Sigmoid colon (tissue), 7 donors: ENCODE results near the gene TAX1BP3. TPM values are rescaled to one million over a fixed set of nuclear protein-coding genes. Genes with fewer than 3 reads are reported as not detected.

ENCODE experiments used
- DNase-seq: peaks from one replicate; pipeline ENCODE4 v3.0.0-alpha.2; 2019
- H3K27ac ChIP-seq, 4 donors: fragments of 200-600 bp; sonication (generic); one replicate each; pipeline ENCODE4 v1.5.1; 2016 to 2019; ENCODE audit warnings: mild to moderate bottlenecking in 1 of 4
- H3K27me3 ChIP-seq, 3 donors: fragments of 200-600 bp; sonication (generic); one replicate each; pipeline ENCODE4 v1.5.1; 2019; ENCODE audit warnings: mild to moderate bottlenecking in 1 of 3
- H3K36me3 ChIP-seq, 4 donors: fragments of 200-600 bp; sonication (generic); one replicate each; pipeline ENCODE4 v1.5.1; 2016 to 2019
- H3K4me1 ChIP-seq, 4 donors: fragments of 200-600 bp; sonication (generic); one replicate each; pipeline ENCODE4 v1.5.1; 2017 to 2019
- H3K4me3 ChIP-seq, 4 donors: fragments of 200-600 bp; sonication (generic); one replicate each; pipeline ENCODE4 v1.5.1; 2017 to 2019; ENCODE audit warnings: mild to moderate bottlenecking in 2 of 4, moderate library complexity in 1 of 4
- H3K9me3 ChIP-seq, 4 donors: fragments of 200-600 bp in 3 of 4; sonication (generic) in 3 of 4; one replicate each; pipeline versions ENCODE4 v1.5.1 to v1.6.1; 2013 to 2019
- CTCF ChIP-seq, 4 experiments: fragments of 450-650 bp in 3 of 4; fragments of 200-600 bp in 1 of 4; IDR thresholded peaks; one replicate each; pipeline ENCODE4 v1.5.1; 2016 to 2019; ENCODE audit warnings: antibody characterized with exemption in 4 of 4, mild to moderate bottlenecking in 3 of 4, moderate library complexity in 2 of 4
- EP300 ChIP-seq, 4 donors: sonication (generic); formaldehyde crosslinking; IDR thresholded peaks; one replicate each; pipeline ENCODE4 v1.6.1; 2017; ENCODE audit warnings: antibody characterized with exemption in 4 of 4
- POLR2A ChIP-seq, 2 donors: fragments of 450-650 bp; IDR thresholded peaks; one replicate each; pipeline ENCODE4 v1.6.1; 2016; ENCODE audit warnings: antibody characterized with exemption in 2 of 2, mild to moderate bottlenecking in 2 of 2, moderate library complexity in 2 of 2
- POLR2AphosphoS5 ChIP-seq, 4 donors: sonication (generic); formaldehyde crosslinking; IDR thresholded peaks; one replicate each; pipeline ENCODE4 v1.6.1; 2017; ENCODE audit warnings: antibody characterized with exemption in 4 of 4
- WGBS, 2 donors: extraction: QIAGEN DNeasy Blood & Tissue Kit; methylation state at CpG; one replicate each; pipeline ENCODE4 v1.1.7; 2013; 5-methylcytosine and 5-hydroxymethylcytosine counted together
- intact Hi-C: fragments of 100-400 bp; cut with DNase I; formaldehyde crosslinking; loops from one replicate; pipeline ENCODE4 v1.15.1; 2023
- polyA plus RNA-seq, 3 donors: library from polyadenylated mRNA; stranded (reverse); fragments of 200-250 nt; gene quantifications; one replicate each; pipeline ENCODE4 v1.2.3, GENCODE V29; 2013
- total RNA-seq, 4 donors: library from RNA; depleted of rRNA; stranded (reverse); fragments of >200 nt; gene quantifications; one replicate each; pipeline ENCODE4 v1.1.0, GENCODE V29; 2016
- donor health status: healthy with polysubstance abuse.
- donor health status: Bipolar disorder and iron deficiency.
- donor health status: healthy.

TAX1BP3 gene
- total and polyA plus RNA-seq, 7 donors = 58.1 to 363 (median 92.0) TPM

- TF ChIP-seq EP300 (IDR thresholded peaks at IDR 0.05) (no peak), POLR2AphosphoS5 (IDR thresholded peaks at IDR 0.05) (peak; percentile 12 to 67 (median 48)), CTCF (IDR thresholded peaks at IDR 0.05) (no peak), POLR2A (IDR thresholded peaks at IDR 0.05) (peak in 1 of 2 donors; percentile 19)
- Histone ChIP-seq H3K27me3 (no peaks in the 10 kb centered on the region), H3K4me3 (peak overlapping the region; percentile 91 to 97 (median 96)), H3K9me3 (no peaks in the 10 kb centered on the region), H3K27ac (peak overlapping the region; percentile 94 to 98 (median 98)), H3K36me3 (peaks cover 0 to 21% (median 18%) of the 10 kb centered on the region in 4 donors), H3K4me1 (peaks cover 0 to 43% (median 40%) of the 10 kb centered on the region in 4 donors)
- intact Hi-C loops = loop anchor here (1.0 to 10.0 kb wide), 3 partner anchors 31 to 623 kb away; partner anchors contain the start of genes CTNS, HASPIN and SHPK
- 1 to 9% methylated on average over 39 of the region's 39 CpGs for WGBS, 2 donors
- DNase-seq = peak; percentile 96
Observed at GRCh38 chr17:3667366-3668278, 756 bp downstream of the TAX1BP3 start.

GRCh38 chr17:3666516-3666915 lies 1.9 kb downstream of the TAX1BP3 start:
- intact Hi-C loops = loop anchor here (5.0 to 10.0 kb wide), 2 partner anchors 56 to 622 kb away; partner anchors contain the start of gene HASPIN
- 82 to 86% methylated on average over 6 of the region's 6 CpGs for WGBS, 2 donors
- H3K36me3 ChIP-seq = peaks cover 0 to 32% (median 23%) of the 10 kb centered on the region in 4 donors
- H3K27ac ChIP-seq = peak overlapping the region; percentile 94 to 98 (median 98)
- no peak for DNase-seq
- H3K27me3 ChIP-seq = no peaks in the 10 kb centered on the region
- TF ChIP-seq POLR2AphosphoS5 (IDR thresholded peaks at IDR 0.05) (no peak), CTCF (IDR thresholded peaks at IDR 0.05) (no peak), POLR2A (IDR thresholded peaks at IDR 0.05) (no peak), EP300 (IDR thresholded peaks at IDR 0.05) (no peak)
- no peak overlapping the region for H3K4me3 ChIP-seq
- no peaks in the 10 kb centered on the region for H3K9me3 ChIP-seq
- peaks cover 0 to 43% (median 40%) of the 10 kb centered on the region in 4 donors for H3K4me1 ChIP-seq

- DNase-seq = no peak
Observed at GRCh38 chr17:3665834-3666233, 2.5 kb downstream of the TAX1BP3 start.

More at GRCh38 chr17:3665834-3666233, 2.5 kb downstream of the TAX1BP3 start:
- WGBS, 2 donors = 83 to 87% methylated on average over 5 of the region's 5 CpGs
- intact Hi-C loops = loop anchor here (5.0 to 10.0 kb wide), 2 partner anchors 56 to 621 kb away; partner anchors contain the start of gene HASPIN
- Histone ChIP-seq H3K4me1 (peaks cover 0 to 45% (median 41%) of the 10 kb centered on the region in 4 donors), H3K36me3 (peaks cover 0 to 38% (median 23%) of the 10 kb centered on the region in 4 donors), H3K4me3 (no peak overlapping the region), H3K27me3 (no peaks in the 10 kb centered on the region), H3K27ac (peak overlapping the region in 3 of 4 donors; percentile 94 to 98 (median 97)), H3K9me3 (no peaks in the 10 kb centered on the region)
- TF ChIP-seq CTCF (IDR thresholded peaks at IDR 0.05) (no peak), POLR2A (IDR thresholded peaks at IDR 0.05) (no peak), EP300 (IDR thresholded peaks at IDR 0.05) (no peak), POLR2AphosphoS5 (IDR thresholded peaks at IDR 0.05) (no peak)
